Measurements from ENCODE around the gene TECPR2. TPM values are rescaled to one million over a fixed set of nuclear protein-coding genes. Genes with fewer than 3 reads are reported as not detected.
A peak's percentile ranks its signal among the peaks of the same experiment; 100 is the strongest.

Gene TECPR2
- total and polyA plus RNA-seq, 12 donors, result 5.1 to 74.3 (median 12.9) TPM

DNA sequence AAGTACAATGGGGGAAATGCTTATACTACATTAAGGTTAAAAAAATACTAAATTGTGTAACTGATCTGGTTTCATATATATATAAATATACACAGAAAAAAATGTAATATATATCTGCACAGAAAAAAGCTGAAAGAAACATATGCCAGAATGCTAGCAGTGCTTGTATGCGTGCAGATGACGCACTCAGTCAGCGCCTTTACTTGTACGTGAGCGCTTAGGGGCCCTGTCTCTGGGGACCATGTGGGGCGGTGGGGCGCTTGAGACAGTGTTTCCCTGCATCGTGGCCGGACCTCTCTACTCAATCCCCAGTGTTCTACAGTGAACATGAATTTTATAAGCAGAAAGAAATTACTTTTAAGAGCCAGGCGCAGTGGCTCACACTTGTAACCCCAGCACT lies 139.8 kb downstream of the TECPR2 start:
- Histone ChIP-seq H3K27ac (no peak overlapping the region), H3K27me3 (no peaks in the 10 kb centered on the region), H3K4me1 (replicated peaks in 1 of 2) (peaks cover 9 to 17% of the 10 kb centered on the region in 2 donors), H3K9me3 (replicated peaks in 1 of 3) (no peaks in the 10 kb centered on the region), H3K36me3 (replicated peaks in 1 of 2) (peaks cover 0 to 19% of the 10 kb centered on the region in 2 donors), H3K4me3 (no peak overlapping the region)
- DNase-seq, result no peak
- TF ChIP-seq CTCF (IDR thresholded peaks at IDR 0.05), result no peak
- no peak for TF ChIP-seq POLR2A (IDR thresholded peaks at IDR 0.05)
- intact Hi-C loops (cut with DNase I), result no loop called here
- 95 to 97% (median 96%) methylated on average over 10 of the region's 10 CpGs for WGBS, 4 donors

GRCh38 chr14:102503641-102504327 lies 141.0 kb downstream of the TECPR2 start:
- TF ChIP-seq CTCF (IDR thresholded peaks at IDR 0.05), result no peak
- TF ChIP-seq POLR2A (IDR thresholded peaks at IDR 0.05), result no peak
- peak overlapping the region in 4 of 5 donors; percentile 20 to 78 (median 52) for H3K27ac ChIP-seq
- 42 to 55% (median 47%) methylated on average over 11 to 12 of the region's 12 CpGs for WGBS, 4 donors
- no peak overlapping the region for H3K4me3 ChIP-seq
- intact Hi-C loops (cut with DNase I), result no loop called here
- peak in 4 of 7 donors; percentile 55 to 59 (median 56) for DNase-seq
- no peaks in the 10 kb centered on the region for H3K27me3 ChIP-seq
- H3K36me3 ChIP-seq (replicated peaks in 1 of 2), result peaks cover 0 to 9% of the 10 kb centered on the region in 2 donors
- peaks cover 12 to 23% of the 10 kb centered on the region in 2 donors for H3K4me1 ChIP-seq (replicated peaks in 1 of 2)
- H3K9me3 ChIP-seq (replicated peaks in 1 of 3), result no peaks in the 10 kb centered on the region

- Histone ChIP-seq H3K9me3 (replicated peaks in 1 of 3) (no peaks in the 10 kb centered on the region), H3K27me3 (no peaks in the 10 kb centered on the region), H3K4me3 (no peak overlapping the region), H3K27ac (peak overlapping the region in 4 of 5 donors; percentile 20 to 78 (median 52)), H3K4me1 (replicated peaks in 1 of 2) (peaks cover 12 to 26% of the 10 kb centered on the region in 2 donors), H3K36me3 (replicated peaks in 1 of 2) (peaks cover 0 to 4% of the 10 kb centered on the region in 2 donors)
- 50 to 66% (median 62%) methylated on average over 9 to 18 of the region's 18 CpGs for WGBS, 4 donors
- peak in 5 of 7 donors; percentile 59 to 79 (median 70) for DNase-seq
- intact Hi-C loops (cut with DNase I), result no loop called here
- no peak for TF ChIP-seq POLR2A (IDR thresholded peaks at IDR 0.05)
- no peak for TF ChIP-seq CTCF (IDR thresholded peaks at IDR 0.05)
Measured at GRCh38 chr14:102504328-102504999, 141.7 kb downstream of the TECPR2 start.

GRCh38 chr14:102505000-102505619 lies 142.4 kb downstream of the TECPR2 start:
- no peaks in the 10 kb centered on the region for H3K9me3 ChIP-seq (replicated peaks in 1 of 3)
- no peak overlapping the region for H3K4me3 ChIP-seq
- peaks cover 12 to 27% of the 10 kb centered on the region in 2 donors for H3K4me1 ChIP-seq (replicated peaks in 1 of 2)
- intact Hi-C loops (cut with DNase I), result no loop called here
- H3K27me3 ChIP-seq, result no peaks in the 10 kb centered on the region
- WGBS, 4 donors, result 80 to 100% (median 87%) methylated on average over 1 to 7 of the region's 7 CpGs
- TF ChIP-seq CTCF (IDR thresholded peaks at IDR 0.05), result no peak
- no peak for TF ChIP-seq POLR2A (IDR thresholded peaks at IDR 0.05)
- peaks cover 0 to 4% of the 10 kb centered on the region in 2 donors for H3K36me3 ChIP-seq (replicated peaks in 1 of 2)
- DNase-seq, result no peak
- H3K27ac ChIP-seq, result peak overlapping the region in 2 of 5 donors; percentile 75 to 78

Data from adrenal gland (tissue), 12 donors.